GM18505 (cell line): Measurements from ENCODE around the gene GRIK4.
"Not testable (repeated sequence)": the region's sequence is repeated elsewhere in the genome, so short reads cannot be mapped to it uniquely, and the experiment has no call there.

ENCODE experiments used
- ATAC-seq: cut with Tn5 transposase; IDR thresholded peaks from one replicate; pipeline ENCODE4 v1.9.1; 2021; ENCODE audit not compliant: unreplicated experiment
- POLR2A ChIP-seq: IDR thresholded peaks from 4 replicates; pipeline ENCODE4 v1.6.1; 2011; ENCODE audit warnings: borderline replicate concordance; ENCODE audit not compliant: insufficient read depth, insufficient read length; ENCODE audit errors: extremely low read depth

Gene GRIK4

GRCh38 chr11:120749395-120749794, 237.8 kb downstream of the GRIK4 start:
- TF ChIP-seq POLR2A, result no peak
- ATAC-seq, result no peak

GRCh38 chr11:120750647-120751549, 239.3 kb downstream of the GRIK4 start:
- ATAC-seq, result no peak
- TF ChIP-seq POLR2A, result no peak

- no peak for TF ChIP-seq POLR2A
- no peak for ATAC-seq
Observed at GRCh38 chr11:120751550-120751949, 240.0 kb downstream of the GRIK4 start.

GRCh38 chr11:120752668-120753067, 241.1 kb downstream of the GRIK4 start:
- TF ChIP-seq POLR2A, result no peak
- no peak for ATAC-seq

- ATAC-seq, result no peak
- TF ChIP-seq POLR2A, result no peak
Observed at GRCh38 chr11:120756931-120757330, 245.4 kb downstream of the GRIK4 start.

GRCh38 chr11:120759046-120759445, 247.5 kb downstream of the GRIK4 start:
- no peak for TF ChIP-seq POLR2A
- ATAC-seq, result no peak

GRCh38 chr11:120765710-120766109, 254.2 kb downstream of the GRIK4 start:
- ATAC-seq, result not testable (repeated sequence)

- no peak for ATAC-seq
- no peak for TF ChIP-seq POLR2A
Observed at GRCh38 chr11:120766318-120766717, 254.8 kb downstream of the GRIK4 start.

GRCh38 chr11:120768949-120769348, 257.4 kb downstream of the GRIK4 start:
- ATAC-seq, result no peak
- no peak for TF ChIP-seq POLR2A

- TF ChIP-seq POLR2A, result no peak
- ATAC-seq, result no peak
Observed at GRCh38 chr11:120769906-120770305, 258.4 kb downstream of the GRIK4 start.

- no peak for ATAC-seq
- no peak for TF ChIP-seq POLR2A
Observed at GRCh38 chr11:120771551-120772060, 260.1 kb downstream of the GRIK4 start.

GRCh38 chr11:120773501-120774031, 262.0 kb downstream of the GRIK4 start:
- ATAC-seq, result no peak
- TF ChIP-seq POLR2A, result no peak

GRCh38 chr11:120774591-120775386, 263.2 kb downstream of the GRIK4 start:
- ATAC-seq, result no peak
- no peak for TF ChIP-seq POLR2A
